ENCODE data around the gene STXBP5L.

- TF ChIP-seq CTCF (IDR thresholded peaks at IDR 0.05) = no peak
- no peak for TF ChIP-seq EZH2 (IDR thresholded peaks at IDR 0.05)
These were observed 257.4 kb downstream of the STXBP5L start for GRCh38 chr3:121165397-121165837.

All from neural progenitor cell (in vitro differentiated cells).